Activated CD4-positive, alpha-beta memory T cell treated with anti-CD3 and anti-CD28 coated beads, Interleukin-2, amount 10 ng/mL, durations not matched to agents 7 days and 5 days (primary cell): ENCODE data around the gene DCDC2C. TPM values are rescaled to one million over a fixed set of nuclear protein-coding genes. Genes with fewer than 3 reads are reported as not detected.

Source experiments
- CTCF ChIA-PET: fragments of 350-600 bp; sonication (Branson Sonifier 250); formaldehyde crosslinking; loops from one replicate; lab custom pipeline; 2021; ENCODE audit warnings: antibody characterized with exemption, inconsistent platforms; lab: Charles Lee
- POLR2A ChIA-PET: fragments of 350-600 bp; sonication (Branson Sonifier 250); formaldehyde crosslinking; loops from one replicate; lab custom pipeline; 2021; ENCODE audit warnings: antibody characterized with exemption; lab: Charles Lee
- DNase-seq: peaks from one replicate; pipeline ENCODE4 v3.0.0-alpha.2; 2020
- H3K27ac Mint-ChIP-seq: one replicate; pipeline ENCODE4 v1.8.0; 2021; ENCODE audit warnings: mild to moderate bottlenecking, mixed read lengths
- H3K27me3 Mint-ChIP-seq: one replicate; pipeline ENCODE4 v1.8.0; 2021; ENCODE audit warnings: mixed read lengths
- H3K36me3 Mint-ChIP-seq: one replicate; pipeline ENCODE4 v1.8.0; 2021; ENCODE audit warnings: low read depth, mixed read lengths
- H3K4me1 Mint-ChIP-seq: one replicate; pipeline ENCODE4 v1.8.0; 2021; ENCODE audit warnings: mixed read lengths
- H3K4me3 Mint-ChIP-seq: one replicate; pipeline ENCODE4 v1.8.0; 2021; ENCODE audit warnings: mild to moderate bottlenecking, mixed read lengths
- H3K9me3 Mint-ChIP-seq: one replicate; pipeline ENCODE4 v1.8.0; 2021; ENCODE audit warnings: mixed read lengths
- total RNA-seq, 2 experiments: library from RNA; stranded (reverse); gene quantifications; one replicate each; pipeline ENCODE4 v1.2.3, GENCODE V29; 2021

Gene DCDC2C
- total RNA-seq, 2 experiments from 2014 or later, result not detected

- DNase-seq, result no peak
- Mint-ChIP-seq H3K9me3 (no peaks in the 10 kb centered on the region), H3K27ac (no peak overlapping the region), H3K27me3 (peaks cover 6% of the 10 kb centered on the region), H3K36me3 (no peaks in the 10 kb centered on the region), H3K4me3 (no peak overlapping the region), H3K4me1 (no peaks in the 10 kb centered on the region)
- ChIA-PET POLR2A (no interaction called here), CTCF (no interaction called here)
Observed at GRCh38 chr2:3679180-3679579, 24.2 kb upstream of the DCDC2C start.

DNA sequence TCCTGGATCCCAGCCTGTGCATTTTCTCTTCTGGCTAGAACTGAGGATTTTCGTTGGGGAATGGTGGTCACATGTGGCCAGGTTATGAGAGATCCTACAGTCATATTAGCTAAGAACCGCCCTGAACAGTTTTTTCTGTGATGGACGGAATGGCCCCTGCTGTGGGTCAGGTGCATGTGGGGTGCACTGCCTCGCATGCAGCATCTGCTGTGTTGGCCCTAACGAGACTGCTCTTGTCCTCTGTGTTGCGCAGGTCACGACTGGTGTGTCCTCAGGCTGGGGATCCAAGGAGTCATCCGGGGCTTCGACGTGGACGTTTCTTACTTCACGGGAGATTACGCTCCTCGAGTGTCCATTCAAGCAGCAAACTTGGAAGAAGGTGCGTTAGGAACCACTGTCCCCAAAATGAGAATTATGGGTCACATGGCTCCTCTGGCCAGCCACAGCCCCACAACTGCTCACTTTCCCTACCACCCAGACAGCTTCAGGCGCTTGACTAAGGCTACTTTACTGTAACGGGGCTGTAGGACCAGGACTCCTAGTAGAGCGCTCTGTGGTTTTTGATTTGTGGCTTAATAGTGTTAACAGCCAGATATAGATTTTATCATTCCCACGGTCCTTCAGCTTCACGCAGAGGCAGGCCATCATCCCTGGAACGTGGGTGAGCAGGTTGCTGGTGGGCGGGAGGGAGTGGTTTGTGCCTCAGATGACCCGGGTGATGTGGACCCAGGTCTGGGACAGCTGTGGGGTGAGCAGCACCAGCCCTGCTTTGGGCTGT, 23.6 kb upstream of the DCDC2C start:
- CTCF ChIA-PET, result no interaction called here
- H3K27ac Mint-ChIP-seq, result no peak overlapping the region
- peaks cover 7% of the 10 kb centered on the region for H3K27me3 Mint-ChIP-seq
- DNase-seq, result no peak
- H3K9me3 Mint-ChIP-seq, result no peaks in the 10 kb centered on the region
- POLR2A ChIA-PET, result no interaction called here
- no peaks in the 10 kb centered on the region for H3K4me1 Mint-ChIP-seq
- H3K36me3 Mint-ChIP-seq, result no peaks in the 10 kb centered on the region
- H3K4me3 Mint-ChIP-seq, result no peak overlapping the region

DNA sequence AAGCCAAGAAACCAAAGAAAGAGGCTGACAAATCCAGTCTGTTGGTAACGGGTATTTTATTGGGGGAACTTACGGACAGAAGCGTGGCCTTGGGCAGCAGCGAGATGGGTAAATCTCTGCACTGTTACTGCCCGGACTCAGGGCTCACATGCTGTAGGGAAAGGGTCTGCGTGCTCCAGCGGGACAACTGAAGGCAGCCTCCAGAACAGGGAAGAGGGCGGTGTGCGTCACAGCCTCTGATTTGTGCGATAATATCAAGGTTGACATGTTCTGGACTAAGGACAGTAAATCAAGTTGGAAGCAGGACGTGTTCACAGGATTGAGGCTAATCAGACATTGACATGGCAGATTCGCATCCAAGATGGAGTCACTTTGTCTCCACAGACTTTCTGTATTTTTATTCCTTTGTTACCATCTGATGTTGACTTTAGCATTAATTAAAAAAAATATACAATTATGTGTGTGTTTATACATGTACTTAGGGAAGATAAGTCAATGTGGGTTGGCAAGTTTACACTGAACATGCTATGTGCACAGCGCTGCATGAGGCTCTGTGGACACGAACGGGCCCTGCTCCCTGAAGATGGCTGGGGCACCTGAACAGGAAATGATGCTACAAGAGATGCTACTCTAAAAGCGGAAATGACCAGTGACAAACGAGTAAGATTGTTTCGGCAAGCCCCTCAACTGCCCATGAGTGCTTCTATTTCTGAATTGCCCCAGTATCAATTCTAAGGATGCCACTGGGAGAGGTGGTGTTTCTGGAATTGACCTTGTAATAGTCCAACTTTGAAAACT, 22.6 kb upstream of the DCDC2C start:
- no peak for DNase-seq
- ChIA-PET POLR2A (no interaction called here), CTCF (no interaction called here)
- Mint-ChIP-seq H3K36me3 (no peaks in the 10 kb centered on the region), H3K27me3 (peaks cover 6% of the 10 kb centered on the region), H3K9me3 (no peaks in the 10 kb centered on the region), H3K27ac (no peak overlapping the region), H3K4me3 (no peak overlapping the region), H3K4me1 (no peaks in the 10 kb centered on the region)

DNA sequence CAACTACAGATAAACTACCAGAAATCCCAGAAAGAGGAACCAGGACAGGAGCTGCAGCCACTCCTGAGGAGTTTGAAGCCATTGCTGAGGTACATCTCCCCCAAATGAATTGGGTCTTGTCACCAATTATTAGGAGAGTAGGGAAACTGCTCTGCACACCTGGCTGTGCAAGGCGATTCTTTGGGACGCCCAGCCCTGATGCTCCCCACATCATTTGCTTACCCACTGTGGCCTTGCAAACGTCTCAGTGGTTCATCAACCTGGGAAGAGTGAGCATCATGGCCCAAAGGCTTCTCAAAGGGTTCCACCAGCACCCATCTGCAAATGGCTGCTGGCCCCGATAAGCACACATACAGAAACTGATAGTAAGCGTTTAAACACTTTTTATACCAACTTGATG, 21.8 kb upstream of the DCDC2C start:
- H3K4me3 Mint-ChIP-seq, result no peak overlapping the region
- ChIA-PET POLR2A (no interaction called here), CTCF (no interaction called here)
- H3K27me3 Mint-ChIP-seq, result peaks cover 9% of the 10 kb centered on the region
- no peak for DNase-seq
- no peak overlapping the region for H3K27ac Mint-ChIP-seq
- H3K4me1 Mint-ChIP-seq, result no peaks in the 10 kb centered on the region
- no peaks in the 10 kb centered on the region for H3K36me3 Mint-ChIP-seq
- no peaks in the 10 kb centered on the region for H3K9me3 Mint-ChIP-seq

- H3K9me3 Mint-ChIP-seq, result no peaks in the 10 kb centered on the region
- H3K27ac Mint-ChIP-seq, result no peak overlapping the region
- no peak for DNase-seq
- no peaks in the 10 kb centered on the region for H3K36me3 Mint-ChIP-seq
- H3K27me3 Mint-ChIP-seq, result peaks cover 13% of the 10 kb centered on the region
- no peak overlapping the region for H3K4me3 Mint-ChIP-seq
- CTCF ChIA-PET, result interaction anchor here (1.2 kb wide), 1 partner anchor 22 kb away, joined by 3 read pairs; no protein-coding TSS in a partner anchor
- no peaks in the 10 kb centered on the region for H3K4me1 Mint-ChIP-seq
- POLR2A ChIA-PET, result no interaction called here
Observed at GRCh38 chr2:3682811-3683210, 20.6 kb upstream of the DCDC2C start.

- DNase-seq, result no peak
- ChIA-PET POLR2A (no interaction called here), CTCF (no interaction called here)
- Mint-ChIP-seq H3K9me3 (no peaks in the 10 kb centered on the region), H3K27ac (no peak overlapping the region), H3K27me3 (peaks cover 11% of the 10 kb centered on the region), H3K4me3 (no peak overlapping the region), H3K36me3 (no peaks in the 10 kb centered on the region), H3K4me1 (no peaks in the 10 kb centered on the region)
Observed at GRCh38 chr2:3683748-3684454, 19.5 kb upstream of the DCDC2C start.

GRCh38 chr2:3689998-3690748, 13.2 kb upstream of the DCDC2C start:
- Mint-ChIP-seq H3K36me3 (no peaks in the 10 kb centered on the region), H3K4me1 (no peaks in the 10 kb centered on the region), H3K9me3 (no peaks in the 10 kb centered on the region), H3K4me3 (no peak overlapping the region), H3K27me3 (peaks cover 19% of the 10 kb centered on the region), H3K27ac (no peak overlapping the region)
- POLR2A ChIA-PET, result no interaction called here
- no peak for DNase-seq
- CTCF ChIA-PET, result interaction anchor here (0.7 kb wide), 1 partner anchor 11 kb away, joined by 3 read pairs; no protein-coding TSS in a partner anchor

DNA sequence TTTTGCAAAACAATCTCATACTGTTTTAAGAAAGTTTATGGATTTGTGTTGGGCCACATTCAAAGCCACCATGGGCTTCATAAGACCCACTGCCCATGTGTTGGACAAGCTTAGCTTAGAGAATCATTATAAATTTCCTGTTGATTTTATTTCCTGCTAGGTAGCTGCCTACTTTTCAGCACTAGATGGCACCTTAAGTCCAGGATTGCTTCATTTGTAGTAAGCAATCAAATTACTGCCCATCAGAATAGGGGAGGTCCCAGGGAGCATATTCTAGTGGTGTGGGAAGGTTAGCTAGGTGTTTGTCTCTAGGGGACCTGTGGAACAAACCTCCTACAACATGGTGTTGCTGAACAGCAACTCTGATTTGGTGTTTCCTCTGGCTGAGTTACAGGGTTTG, 11.0 kb upstream of the DCDC2C start:
- no peaks in the 10 kb centered on the region for H3K36me3 Mint-ChIP-seq
- H3K9me3 Mint-ChIP-seq, result no peaks in the 10 kb centered on the region
- H3K4me3 Mint-ChIP-seq, result no peak overlapping the region
- no peaks in the 10 kb centered on the region for H3K4me1 Mint-ChIP-seq
- POLR2A ChIA-PET, result no interaction called here
- H3K27me3 Mint-ChIP-seq, result peaks cover 16% of the 10 kb centered on the region
- CTCF ChIA-PET, result interaction anchor here (0.8 to 2.6 kb wide), 4 partner anchors 29 to 135 kb away, joined by 3 to 12 read pairs (median 4); no protein-coding TSS in a partner anchor
- DNase-seq, result no peak
- no peak overlapping the region for H3K27ac Mint-ChIP-seq

GRCh38 chr2:3696545-3696944, 6.8 kb upstream of the DCDC2C start:
- ChIA-PET POLR2A (no interaction called here), CTCF (no interaction called here)
- Mint-ChIP-seq H3K27ac (no peak overlapping the region), H3K36me3 (no peaks in the 10 kb centered on the region), H3K27me3 (peaks cover 18% of the 10 kb centered on the region), H3K9me3 (no peaks in the 10 kb centered on the region), H3K4me3 (no peak overlapping the region), H3K4me1 (no peaks in the 10 kb centered on the region)
- no peak for DNase-seq

- Mint-ChIP-seq H3K4me3 (no peak overlapping the region), H3K36me3 (peaks cover 2% of the 10 kb centered on the region), H3K27me3 (peaks cover 19% of the 10 kb centered on the region), H3K27ac (no peak overlapping the region), H3K4me1 (no peaks in the 10 kb centered on the region), H3K9me3 (peaks cover 2% of the 10 kb centered on the region)
- POLR2A ChIA-PET, result no interaction called here
- DNase-seq, result no peak
- CTCF ChIA-PET, result interaction anchor here (0.5 kb wide), 1 partner anchor 10 kb away, joined by 3 read pairs; no protein-coding TSS in a partner anchor
Observed at GRCh38 chr2:3701071-3701470, 2.3 kb upstream of the DCDC2C start.

DNA sequence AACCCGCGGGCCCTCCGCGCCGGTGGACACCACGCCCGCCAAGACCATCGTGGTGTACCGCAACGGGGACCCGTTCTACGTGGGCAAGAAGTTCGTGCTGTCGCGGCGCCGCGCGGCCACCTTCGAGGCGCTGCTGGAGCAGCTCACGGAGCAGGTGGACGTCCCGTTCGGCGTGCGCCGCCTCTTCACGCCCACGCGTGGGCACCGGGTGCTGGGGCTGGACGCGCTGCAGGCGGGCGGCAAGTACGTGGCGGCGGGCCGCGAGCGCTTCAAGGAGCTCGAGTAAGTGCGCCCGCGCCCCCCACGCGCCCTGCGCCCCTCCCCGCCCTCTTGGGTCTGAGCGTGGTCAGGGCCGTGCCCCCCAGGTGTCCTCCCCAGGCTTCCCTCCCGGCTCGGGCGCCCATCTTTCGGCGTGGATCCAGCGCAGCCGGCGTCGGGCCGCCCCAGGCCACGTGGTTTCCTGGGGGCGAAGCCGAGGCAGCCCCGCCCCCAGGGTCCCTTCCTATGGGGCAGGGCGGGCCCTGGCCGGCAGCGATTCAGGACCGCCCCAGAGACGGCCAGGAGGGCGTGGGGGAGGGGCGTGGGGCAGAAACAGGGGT, 481 bp downstream of the DCDC2C start:
- Mint-ChIP-seq H3K4me3 (no peak overlapping the region), H3K4me1 (no peaks in the 10 kb centered on the region), H3K36me3 (peaks cover 2% of the 10 kb centered on the region), H3K9me3 (peaks cover 2% of the 10 kb centered on the region), H3K27ac (no peak overlapping the region), H3K27me3 (peaks cover 22% of the 10 kb centered on the region)
- CTCF ChIA-PET, result no interaction called here
- POLR2A ChIA-PET, result no interaction called here
- DNase-seq, result no peak

DNA sequence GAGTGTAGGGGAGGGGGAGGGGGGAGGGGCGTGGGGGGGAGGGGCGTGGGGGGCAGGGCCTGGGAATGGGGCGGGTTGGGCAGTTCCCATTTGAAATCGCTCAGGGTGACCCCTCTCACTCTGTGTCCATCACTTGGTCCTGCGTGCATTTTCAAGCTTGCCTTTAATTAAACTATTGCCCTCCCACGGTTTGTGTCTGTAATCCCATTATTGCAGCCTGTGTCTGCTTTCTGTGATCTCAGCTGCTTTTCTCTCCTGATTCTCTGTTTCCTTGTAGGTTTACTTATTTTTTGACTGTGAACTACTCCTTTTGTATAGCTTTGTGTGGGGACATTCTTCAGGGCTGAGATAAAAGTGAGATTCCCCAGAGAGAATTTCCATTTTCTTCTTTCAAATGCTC, 1.3 kb downstream of the DCDC2C start:
- Mint-ChIP-seq H3K4me3 (no peak overlapping the region), H3K36me3 (peaks cover 2% of the 10 kb centered on the region), H3K27me3 (peaks cover 22% of the 10 kb centered on the region), H3K9me3 (peaks cover 2% of the 10 kb centered on the region), H3K27ac (no peak overlapping the region), H3K4me1 (no peaks in the 10 kb centered on the region)
- ChIA-PET POLR2A (no interaction called here), CTCF (no interaction called here)
- no peak for DNase-seq
